Sigmoid colon (tissue), 7 donors: ENCODE results near the gene TTC33. TPM values are rescaled to one million over a fixed set of nuclear protein-coding genes. Genes with fewer than 3 reads are reported as not detected.

Experiments
- DNase-seq: peaks from one replicate; pipeline ENCODE4 v3.0.0-alpha.2; 2019
- H3K27ac ChIP-seq, 4 donors: fragments of 200-600 bp; sonication (generic); one replicate each; pipeline ENCODE4 v1.5.1; 2016 to 2019; ENCODE audit warnings: mild to moderate bottlenecking in 1 of 4
- H3K27me3 ChIP-seq, 3 donors: fragments of 200-600 bp; sonication (generic); one replicate each; pipeline ENCODE4 v1.5.1; 2019; ENCODE audit warnings: mild to moderate bottlenecking in 1 of 3
- H3K36me3 ChIP-seq, 4 donors: fragments of 200-600 bp; sonication (generic); one replicate each; pipeline ENCODE4 v1.5.1; 2016 to 2019
- H3K4me1 ChIP-seq, 4 donors: fragments of 200-600 bp; sonication (generic); one replicate each; pipeline ENCODE4 v1.5.1; 2017 to 2019
- H3K4me3 ChIP-seq, 4 donors: fragments of 200-600 bp; sonication (generic); one replicate each; pipeline ENCODE4 v1.5.1; 2017 to 2019; ENCODE audit warnings: mild to moderate bottlenecking in 2 of 4, moderate library complexity in 1 of 4
- H3K9me3 ChIP-seq, 4 donors: fragments of 200-600 bp in 3 of 4; sonication (generic) in 3 of 4; one replicate each; pipeline versions ENCODE4 v1.5.1 to v1.6.1; 2013 to 2019
- EP300 ChIP-seq, 4 donors: sonication (generic); formaldehyde crosslinking; IDR thresholded peaks; one replicate each; pipeline ENCODE4 v1.6.1; 2017; ENCODE audit warnings: antibody characterized with exemption in 4 of 4
- POLR2A ChIP-seq, 2 donors: fragments of 450-650 bp; IDR thresholded peaks; one replicate each; pipeline ENCODE4 v1.6.1; 2016; ENCODE audit warnings: antibody characterized with exemption in 2 of 2, mild to moderate bottlenecking in 2 of 2, moderate library complexity in 2 of 2
- POLR2AphosphoS5 ChIP-seq, 4 donors: sonication (generic); formaldehyde crosslinking; IDR thresholded peaks; one replicate each; pipeline ENCODE4 v1.6.1; 2017; ENCODE audit warnings: antibody characterized with exemption in 4 of 4
- WGBS, 2 donors: extraction: QIAGEN DNeasy Blood & Tissue Kit; methylation state at CpG; one replicate each; pipeline ENCODE4 v1.1.7; 2013; 5-methylcytosine and 5-hydroxymethylcytosine counted together
- intact Hi-C: fragments of 100-400 bp; cut with DNase I; formaldehyde crosslinking; loops from one replicate; pipeline ENCODE4 v1.15.1; 2023
- polyA plus RNA-seq, 3 donors: library from polyadenylated mRNA; stranded (reverse); fragments of 200-250 nt; gene quantifications; one replicate each; pipeline ENCODE4 v1.2.3, GENCODE V29; 2013
- total RNA-seq, 4 donors: library from RNA; depleted of rRNA; stranded (reverse); fragments of >200 nt; gene quantifications; one replicate each; pipeline ENCODE4 v1.1.0, GENCODE V29; 2016
- TF ChIP-seq, protein P1 (sequence below), 4 experiments: fragments of 450-650 bp in 3 of 4; fragments of 200-600 bp in 1 of 4; IDR thresholded peaks; one replicate each; pipeline ENCODE4 v1.5.1; 2016 to 2019; ENCODE audit warnings: antibody characterized with exemption in 4 of 4, mild to moderate bottlenecking in 3 of 4, moderate library complexity in 2 of 4
- donor health status: healthy with polysubstance abuse.
- donor health status: Bipolar disorder and iron deficiency.
- donor health status: healthy.

TTC33 gene
- total and polyA plus RNA-seq, 7 donors = 6.6 to 33.2 (median 18.0) TPM

- DNase-seq = no peak
- TF ChIP-seq POLR2A (IDR thresholded peaks at IDR 0.05) (no peak), EP300 (IDR thresholded peaks at IDR 0.05) (no peak), POLR2AphosphoS5 (IDR thresholded peaks at IDR 0.05) (no peak)
- TF ChIP-seq, protein P1, sequence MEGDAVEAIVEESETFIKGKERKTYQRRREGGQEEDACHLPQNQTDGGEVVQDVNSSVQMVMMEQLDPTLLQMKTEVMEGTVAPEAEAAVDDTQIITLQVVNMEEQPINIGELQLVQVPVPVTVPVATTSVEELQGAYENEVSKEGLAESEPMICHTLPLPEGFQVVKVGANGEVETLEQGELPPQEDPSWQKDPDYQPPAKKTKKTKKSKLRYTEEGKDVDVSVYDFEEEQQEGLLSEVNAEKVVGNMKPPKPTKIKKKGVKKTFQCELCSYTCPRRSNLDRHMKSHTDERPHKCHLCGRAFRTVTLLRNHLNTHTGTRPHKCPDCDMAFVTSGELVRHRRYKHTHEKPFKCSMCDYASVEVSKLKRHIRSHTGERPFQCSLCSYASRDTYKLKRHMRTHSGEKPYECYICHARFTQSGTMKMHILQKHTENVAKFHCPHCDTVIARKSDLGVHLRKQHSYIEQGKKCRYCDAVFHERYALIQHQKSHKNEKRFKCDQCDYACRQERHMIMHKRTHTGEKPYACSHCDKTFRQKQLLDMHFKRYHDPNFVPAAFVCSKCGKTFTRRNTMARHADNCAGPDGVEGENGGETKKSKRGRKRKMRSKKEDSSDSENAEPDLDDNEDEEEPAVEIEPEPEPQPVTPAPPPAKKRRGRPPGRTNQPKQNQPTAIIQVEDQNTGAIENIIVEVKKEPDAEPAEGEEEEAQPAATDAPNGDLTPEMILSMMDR (IDR thresholded peaks at IDR 0.05) = no peak
- peaks cover 0 to 17% (median 6%) of the 10 kb centered on the region in 4 donors for H3K4me1 ChIP-seq
- intact Hi-C loops = no loop called here
- no peaks in the 10 kb centered on the region for H3K36me3 ChIP-seq
- no peak overlapping the region for H3K4me3 ChIP-seq
- no peaks in the 10 kb centered on the region for H3K9me3 ChIP-seq
- H3K27ac ChIP-seq = no peak overlapping the region
- no peaks in the 10 kb centered on the region for H3K27me3 ChIP-seq
- WGBS, 2 donors = 0% methylated on average over 1 of the region's 1 CpG
Measured at GRCh38 chr5:40549616-40550015, 206.1 kb downstream of the TTC33 start.

- intact Hi-C loops = no loop called here
- no peaks in the 10 kb centered on the region for H3K9me3 ChIP-seq
- H3K27me3 ChIP-seq = no peaks in the 10 kb centered on the region
- H3K36me3 ChIP-seq = no peaks in the 10 kb centered on the region
- DNase-seq = no peak
- TF ChIP-seq POLR2A (IDR thresholded peaks at IDR 0.05) = no peak
- TF ChIP-seq, protein P1 (IDR thresholded peaks at IDR 0.05) = no peak
- TF ChIP-seq POLR2AphosphoS5 (IDR thresholded peaks at IDR 0.05) = no peak
- TF ChIP-seq EP300 (IDR thresholded peaks at IDR 0.05) = no peak
- H3K27ac ChIP-seq = no peak overlapping the region
- no peak overlapping the region for H3K4me3 ChIP-seq
- 40 to 76% methylated on average over 3 of the region's 3 CpGs for WGBS, 2 donors
- peaks cover 0 to 17% (median 6%) of the 10 kb centered on the region in 4 donors for H3K4me1 ChIP-seq
Measured at GRCh38 chr5:40547994-40548575, 207.7 kb downstream of the TTC33 start.

DNA sequence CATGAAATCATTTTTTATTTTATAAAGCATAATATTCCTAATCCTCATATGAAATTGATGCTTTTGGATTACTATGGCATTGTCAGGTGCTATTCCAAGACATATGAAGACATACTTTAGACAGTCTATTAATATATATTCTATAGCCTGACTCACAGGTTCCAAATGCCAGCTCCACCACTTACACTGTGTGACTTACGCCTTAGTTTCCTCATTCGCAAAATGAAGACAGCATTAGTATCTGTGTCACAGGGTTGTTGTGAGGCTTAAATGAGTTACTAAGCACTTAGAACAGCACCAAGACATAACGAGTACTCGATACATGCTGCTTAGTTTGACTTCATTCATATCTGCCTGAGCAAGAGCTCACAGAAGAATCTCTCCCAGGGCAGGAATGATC is 208.2 kb downstream of the TTC33 start:
- Histone ChIP-seq H3K4me3 (no peak overlapping the region), H3K4me1 (peaks cover 0 to 14% (median 6%) of the 10 kb centered on the region in 4 donors), H3K27me3 (no peaks in the 10 kb centered on the region), H3K9me3 (no peaks in the 10 kb centered on the region), H3K27ac (no peak overlapping the region), H3K36me3 (no peaks in the 10 kb centered on the region)
- TF ChIP-seq EP300 (IDR thresholded peaks at IDR 0.05) (no peak), POLR2AphosphoS5 (IDR thresholded peaks at IDR 0.05) (no peak), POLR2A (IDR thresholded peaks at IDR 0.05) (no peak)
- TF ChIP-seq, protein P1 (IDR thresholded peaks at IDR 0.05) = no peak
- DNase-seq = no peak
- WGBS, 2 donors = 94 to 96% methylated on average over 4 of the region's 4 CpGs
- intact Hi-C loops = no loop called here

DNA sequence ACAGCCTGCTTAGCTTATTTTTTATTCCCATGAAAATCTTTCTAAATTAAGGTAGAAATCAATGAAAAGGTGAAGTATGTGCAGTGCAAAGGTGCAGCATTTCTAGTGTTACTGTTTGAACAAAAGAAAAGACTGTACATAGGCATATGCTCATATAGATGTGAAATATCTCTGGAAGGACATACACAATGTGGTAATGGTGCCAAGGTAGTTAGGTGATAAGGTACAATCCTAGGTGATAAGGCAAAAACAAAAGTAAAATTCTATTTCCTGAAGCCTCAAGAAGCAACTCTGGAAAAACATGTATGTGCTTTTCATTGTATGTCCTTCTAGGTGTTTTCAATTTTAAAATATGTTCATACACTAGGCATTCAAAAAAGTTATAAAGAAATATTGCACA is 215.5 kb downstream of the TTC33 start:
- intact Hi-C loops = no loop called here
- TF ChIP-seq, protein P1 (IDR thresholded peaks at IDR 0.05) = no peak
- no peak for TF ChIP-seq POLR2AphosphoS5 (IDR thresholded peaks at IDR 0.05)
- TF ChIP-seq POLR2A (IDR thresholded peaks at IDR 0.05) = no peak
- no peak for TF ChIP-seq EP300 (IDR thresholded peaks at IDR 0.05)
- DNase-seq = no peak

DNA sequence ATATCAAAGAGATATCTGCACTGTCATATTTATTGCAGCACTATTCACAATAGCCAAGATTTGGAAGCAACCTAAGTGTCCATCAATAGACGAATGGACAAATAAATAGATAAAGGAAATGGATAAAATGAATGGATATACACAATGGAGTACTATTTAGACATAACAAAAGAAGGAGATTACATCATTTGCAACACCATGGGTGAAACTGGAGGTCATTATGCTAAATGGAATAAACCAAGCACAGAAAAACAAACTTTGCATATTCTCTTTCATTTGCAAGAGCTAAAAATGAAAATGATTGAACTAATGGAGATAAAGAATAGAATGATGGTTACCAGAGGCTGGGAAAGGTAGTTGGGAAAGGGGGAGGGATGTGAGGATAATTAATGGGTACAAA is 231.1 kb downstream of the TTC33 start:
- intact Hi-C loops = no loop called here
- TF ChIP-seq POLR2A (IDR thresholded peaks at IDR 0.05) = no peak
- TF ChIP-seq, protein P1 (IDR thresholded peaks at IDR 0.05) = no peak
- no peak for TF ChIP-seq POLR2AphosphoS5 (IDR thresholded peaks at IDR 0.05)
- no peak for TF ChIP-seq EP300 (IDR thresholded peaks at IDR 0.05)
- WGBS, 2 donors = 91 to 92% methylated on average over 1 of the region's 1 CpG

More for the DNA sequence above, 215.5 kb downstream of the TTC33 start:
- Histone ChIP-seq H3K4me1 (no peaks in the 10 kb centered on the region), H3K27ac (no peak overlapping the region), H3K4me3 (no peak overlapping the region), H3K27me3 (no peaks in the 10 kb centered on the region), H3K9me3 (no peaks in the 10 kb centered on the region), H3K36me3 (no peaks in the 10 kb centered on the region)

More for the DNA sequence above, 231.1 kb downstream of the TTC33 start:
- no peaks in the 10 kb centered on the region for H3K4me1 ChIP-seq
- no peaks in the 10 kb centered on the region for H3K27me3 ChIP-seq
- H3K9me3 ChIP-seq = peaks cover 0 to 1% (median 0%) of the 10 kb centered on the region in 4 donors
- no peak overlapping the region for H3K27ac ChIP-seq
- DNase-seq = no peak
- H3K36me3 ChIP-seq = no peaks in the 10 kb centered on the region
- H3K4me3 ChIP-seq = no peak overlapping the region
